HUDEP-2 (cell line): Measurements from ENCODE around the gene ANKRD28.

Source experiments
- DNase-seq, 76 experiments: peaks; one replicate each; lab custom pipeline; 2025; ENCODE audit not compliant: unreplicated experiment in 76 of 76; lab: John Stamatoyannopoulos, UW

ANKRD28 gene

DNA sequence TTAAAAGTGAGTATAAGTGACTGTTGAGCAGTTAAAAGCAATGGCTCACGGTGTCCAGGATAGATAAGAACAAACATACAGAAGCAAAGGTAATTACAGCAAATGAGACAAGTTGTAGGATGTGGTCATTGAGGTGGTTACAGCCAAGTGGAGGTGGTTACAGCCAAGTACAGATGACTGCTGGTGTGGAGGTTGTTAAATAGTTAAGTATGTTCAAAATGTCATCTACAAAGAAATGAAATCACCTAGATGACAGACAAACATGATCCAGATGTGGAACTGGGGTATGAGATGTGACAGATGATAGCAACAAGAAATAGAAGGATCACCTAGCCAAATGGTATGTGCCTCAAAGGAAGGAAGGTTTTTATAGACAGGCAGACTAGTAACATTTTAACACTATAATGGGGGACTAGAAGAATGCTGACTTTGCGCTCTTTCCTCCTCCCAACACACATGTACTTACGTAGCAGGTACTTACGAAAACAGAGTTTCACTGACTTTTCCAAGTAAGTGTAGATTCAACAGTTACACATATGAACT is 6.8 kb upstream of the ANKRD28 start:
- no peak for DNase-seq

DNA sequence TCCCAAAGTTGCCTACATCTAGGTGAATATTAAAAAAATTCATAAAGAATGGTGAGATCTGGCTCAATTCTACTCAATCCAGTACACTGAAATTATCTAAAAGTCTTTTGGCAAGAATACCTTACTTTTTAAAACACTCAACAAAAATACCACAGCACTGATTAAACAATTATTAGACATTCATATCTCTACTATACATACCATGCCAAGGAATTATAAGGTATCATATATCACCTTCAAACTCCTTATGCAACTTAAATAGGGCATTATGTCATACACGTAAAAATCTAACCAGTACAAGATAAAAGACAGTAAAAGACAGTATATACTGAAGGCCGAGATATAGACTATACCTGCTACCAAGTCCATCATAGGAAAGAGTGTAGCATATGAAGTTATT is 6.1 kb upstream of the ANKRD28 start:
- no peak for DNase-seq

DNA sequence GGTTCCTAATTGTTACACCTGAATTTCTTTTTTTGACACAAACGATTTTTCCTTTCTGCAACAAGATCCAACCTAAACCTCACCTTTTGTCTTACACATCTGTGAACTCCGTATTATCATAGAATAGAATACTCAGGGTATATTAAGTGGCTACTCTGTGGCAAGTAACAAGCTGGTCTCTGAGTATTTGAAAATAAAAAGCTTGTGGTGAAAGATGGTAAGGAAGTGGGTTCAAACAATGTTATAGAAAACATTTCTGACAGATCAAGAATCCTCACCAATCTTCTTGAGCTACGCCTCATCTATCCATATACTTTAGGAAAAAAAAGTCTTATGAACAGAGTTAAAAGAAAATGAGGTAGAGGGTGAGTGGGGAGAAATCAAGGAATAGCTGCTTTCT is 3.5 kb upstream of the ANKRD28 start:
- no peak for DNase-seq

DNA sequence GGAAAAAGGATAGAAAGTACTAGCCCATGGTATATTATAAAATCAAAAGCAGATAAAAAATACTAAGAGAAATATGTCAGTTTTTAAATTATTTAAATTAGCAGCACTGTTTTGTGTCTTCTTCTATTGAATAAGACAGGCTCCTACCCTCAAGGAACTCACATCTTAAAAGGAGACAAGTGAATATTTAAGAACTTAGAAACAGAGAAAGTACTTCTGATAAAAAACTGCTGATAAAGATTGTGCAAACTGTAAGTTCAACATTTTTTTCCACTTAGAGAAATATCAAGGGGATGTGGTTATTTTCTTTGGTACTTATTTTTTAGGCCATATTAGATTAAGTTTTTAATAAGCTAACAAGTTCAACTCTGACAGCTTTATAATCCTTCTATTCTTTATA is 3.0 kb upstream of the ANKRD28 start:
- DNase-seq = no peak

DNA sequence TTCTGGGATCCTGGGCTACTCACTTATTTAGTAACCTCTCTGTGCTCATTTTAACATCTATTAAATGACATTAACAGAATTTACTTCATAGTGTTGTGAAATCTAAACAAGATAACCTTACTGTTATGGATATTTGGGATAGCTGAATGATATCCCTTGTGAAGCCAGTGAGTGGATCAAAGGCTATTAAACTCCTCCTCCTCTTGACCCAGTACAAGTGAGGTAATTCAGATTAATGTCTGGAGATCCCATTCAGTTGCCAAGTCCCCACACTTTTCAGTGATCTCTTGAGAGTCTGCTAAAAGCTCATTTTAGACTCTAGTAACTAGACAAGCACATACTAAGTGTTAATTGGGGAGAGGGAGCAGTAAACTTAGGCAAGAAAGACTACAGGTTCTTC is 2.5 kb upstream of the ANKRD28 start:
- DNase-seq = no peak

DNA sequence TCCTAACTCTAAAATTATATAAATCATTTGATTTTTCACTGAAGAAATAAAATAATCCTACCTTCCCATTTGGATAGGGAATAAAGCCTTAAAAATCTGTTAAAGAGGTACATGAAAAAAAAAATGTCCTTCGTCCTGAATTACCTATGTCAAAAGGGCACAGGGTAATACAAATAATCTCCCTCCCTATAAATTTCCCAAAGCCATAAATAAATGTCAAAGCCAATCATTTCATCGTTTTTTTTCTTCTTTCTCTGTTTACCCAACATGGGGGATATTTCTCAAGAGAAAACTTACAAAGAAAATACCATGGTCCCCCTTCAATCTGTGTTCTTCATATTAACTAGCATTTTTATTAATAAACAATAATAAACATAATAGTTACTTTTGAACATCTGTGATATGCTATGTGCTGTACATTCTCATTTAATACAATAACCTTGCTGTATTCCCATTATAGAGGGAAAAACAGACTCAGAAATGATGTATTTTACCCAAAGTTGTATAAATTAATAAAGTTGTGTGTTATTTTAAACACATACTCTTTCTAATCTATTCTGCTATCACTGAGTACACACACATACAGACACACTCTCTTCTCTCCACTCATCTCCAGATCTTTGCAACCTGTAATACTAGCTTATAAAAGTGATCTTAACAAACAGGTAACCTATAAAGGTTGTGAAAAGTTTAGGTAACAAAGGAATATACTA is 910 bp upstream of the ANKRD28 start:
- DNase-seq = no peak

DNA sequence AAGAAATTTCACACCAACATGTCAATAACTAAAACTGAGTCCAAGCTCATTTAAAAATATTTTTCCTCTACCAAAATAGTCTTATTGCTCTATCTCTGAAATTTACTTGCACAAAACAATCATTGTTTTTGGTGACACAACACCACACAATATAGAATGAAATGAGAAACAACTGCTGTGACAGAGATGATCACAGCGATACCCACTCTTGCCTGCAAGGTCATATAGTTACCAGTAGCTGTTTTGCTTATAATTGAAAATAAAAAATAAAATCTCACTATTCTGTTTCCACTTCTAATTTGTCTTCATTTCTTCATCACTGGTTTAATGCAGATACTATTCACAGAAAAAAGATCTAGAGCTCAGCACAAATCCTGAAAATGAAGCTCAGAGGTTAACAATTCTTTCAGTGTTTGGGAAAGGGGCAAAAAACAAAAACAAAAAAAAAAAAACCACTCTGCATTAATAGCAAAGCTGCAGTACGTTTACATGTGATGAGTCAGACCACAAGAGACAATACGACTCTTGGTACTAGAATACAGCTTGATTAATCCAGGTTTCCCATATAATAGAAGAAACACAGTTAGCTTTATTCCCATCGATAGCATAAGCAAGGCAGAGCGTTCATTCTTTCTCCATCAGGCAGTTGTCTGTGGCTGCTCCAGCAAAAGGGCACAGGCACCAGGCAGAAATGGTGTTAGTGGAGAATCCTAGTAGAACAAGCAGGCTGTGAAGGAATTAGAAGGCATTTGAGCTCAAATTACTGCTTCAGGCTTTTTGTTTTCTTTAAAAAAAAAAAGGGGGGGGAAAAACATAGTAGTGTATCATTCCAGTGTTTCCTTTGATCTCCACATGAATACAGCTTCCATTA is 773 bp downstream of the ANKRD28 start:
- DNase-seq = peak in 14 of 76 experiments; percentile 1 to 50 (median 18)

DNA sequence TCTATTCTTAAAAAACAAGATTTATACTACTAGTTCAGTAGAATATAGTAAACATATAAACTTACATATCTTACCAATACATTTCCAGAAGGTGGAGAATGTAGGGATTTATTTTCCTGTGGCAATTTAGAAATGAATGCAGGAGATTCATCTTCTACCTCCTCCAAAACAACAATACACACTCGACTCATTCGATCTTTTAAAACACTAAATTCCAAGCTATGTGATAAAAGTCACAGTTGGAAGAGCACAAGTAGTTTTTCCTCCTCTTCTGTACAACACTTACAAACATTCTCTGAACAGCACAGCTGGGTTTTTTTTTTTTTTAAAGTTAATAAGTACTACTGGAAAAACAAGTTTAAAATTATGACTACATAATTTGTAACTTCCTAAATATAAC is 1.4 kb downstream of the ANKRD28 start:
- no peak for DNase-seq

DNA sequence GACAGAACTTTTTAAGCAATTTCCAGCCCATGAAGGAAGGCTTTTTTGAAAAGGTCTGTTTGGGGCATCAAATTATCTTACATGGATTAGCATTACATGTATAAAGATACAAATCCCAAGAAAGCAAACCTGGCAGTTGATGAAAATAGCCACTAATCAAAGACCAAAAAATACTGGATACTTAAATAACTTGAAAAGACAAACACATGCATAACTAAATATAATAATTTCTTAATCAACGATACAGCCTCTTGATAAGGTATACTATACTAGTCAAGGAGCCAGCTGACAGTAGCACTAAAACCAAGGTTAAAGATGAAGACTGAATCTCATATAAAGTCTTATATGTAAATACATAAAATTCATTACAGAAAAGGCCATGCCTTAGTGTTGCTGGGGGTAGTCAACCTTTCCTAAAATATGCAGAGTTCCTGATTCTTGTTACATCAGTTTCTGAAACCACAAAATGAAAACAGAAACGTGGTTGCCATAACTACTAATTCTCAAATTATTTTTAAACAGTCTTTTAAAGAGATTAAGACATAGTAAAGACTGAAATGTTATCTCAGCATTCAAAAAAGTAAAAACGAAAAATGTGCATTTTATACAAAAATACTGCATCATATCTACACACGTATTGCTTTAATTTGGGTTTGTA is 2.0 kb downstream of the ANKRD28 start:
- DNase-seq = peak in 2 of 76 experiments; percentile 11 to 20

DNA sequence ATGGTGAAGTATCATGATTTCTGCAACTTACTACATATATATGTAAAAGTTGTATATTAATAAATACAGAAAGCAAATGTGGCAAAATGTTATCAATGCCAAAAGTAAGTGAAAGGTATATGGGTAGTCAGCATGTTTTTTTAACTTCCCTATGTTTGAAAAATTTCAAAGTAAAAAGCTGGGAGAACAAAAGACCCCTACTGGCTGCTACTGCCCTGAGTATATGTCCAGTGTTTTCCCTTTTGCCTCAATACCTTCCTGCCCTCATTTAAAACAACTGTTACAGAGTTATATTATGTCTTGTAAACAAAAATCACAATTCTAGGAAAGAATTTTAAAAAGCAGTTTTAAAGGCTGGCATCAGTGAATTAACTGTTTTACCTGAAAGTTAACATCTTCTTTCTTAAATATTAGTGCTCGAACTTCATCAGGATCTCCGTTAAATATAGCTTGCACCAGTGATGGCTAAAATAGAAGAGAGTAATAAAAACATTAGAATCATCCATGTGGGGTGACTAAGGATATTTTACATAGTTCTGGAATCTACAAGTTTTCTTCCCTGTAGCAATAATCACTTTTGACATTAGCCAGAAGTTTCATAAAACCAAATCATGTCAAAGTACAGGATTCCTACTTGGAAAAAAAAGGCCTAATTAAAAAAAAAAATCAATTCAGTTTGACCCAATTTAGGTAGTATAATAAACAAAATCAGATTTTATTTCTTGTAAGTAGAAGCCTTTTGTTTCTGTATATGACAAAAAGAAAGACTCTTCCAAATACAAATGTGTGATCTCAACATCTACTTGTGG is 2.7 kb downstream of the ANKRD28 start:
- no peak for DNase-seq

DNA sequence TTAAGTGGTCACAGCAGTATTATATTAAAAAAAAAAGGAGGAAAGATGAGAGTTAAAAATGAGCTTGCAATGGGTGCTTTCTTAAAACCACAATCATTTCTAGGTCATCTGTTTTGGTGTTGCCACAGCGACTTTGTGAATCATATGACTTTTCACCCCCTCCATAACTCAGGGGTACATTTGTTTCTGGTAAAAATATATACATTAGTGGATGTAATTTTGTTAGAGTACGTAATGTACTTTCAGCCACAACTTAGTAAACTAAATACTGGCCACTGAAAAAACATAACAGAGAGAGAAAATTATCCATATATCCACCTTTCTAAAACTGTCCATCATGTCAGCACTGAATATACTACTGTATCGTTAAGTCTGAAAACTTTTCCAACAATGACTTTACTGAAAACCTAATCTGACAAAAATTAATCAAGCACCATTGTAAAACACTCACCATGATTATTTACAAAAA is 3.4 kb downstream of the ANKRD28 start:
- DNase-seq = peak in 1 of 76 experiments; percentile 11

DNA sequence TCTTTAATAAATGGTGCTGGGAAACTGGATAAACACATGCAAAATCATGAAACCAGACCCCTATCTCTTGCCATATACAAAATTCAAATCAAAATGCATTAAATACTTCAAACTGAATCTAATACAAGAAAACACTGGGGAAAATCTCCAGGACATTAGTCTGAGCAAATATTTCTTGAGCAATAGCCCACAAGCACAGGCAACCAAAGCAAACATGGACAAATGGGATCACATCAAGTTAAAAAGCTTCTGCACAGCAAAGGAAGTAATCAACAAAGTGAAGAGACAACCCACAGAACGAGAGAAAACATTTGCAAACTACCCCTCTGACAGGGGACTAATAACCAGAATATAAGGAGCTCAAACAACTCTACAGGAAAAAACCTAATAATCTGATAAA is 6.3 kb downstream of the ANKRD28 start:
- no peak for DNase-seq

DNA sequence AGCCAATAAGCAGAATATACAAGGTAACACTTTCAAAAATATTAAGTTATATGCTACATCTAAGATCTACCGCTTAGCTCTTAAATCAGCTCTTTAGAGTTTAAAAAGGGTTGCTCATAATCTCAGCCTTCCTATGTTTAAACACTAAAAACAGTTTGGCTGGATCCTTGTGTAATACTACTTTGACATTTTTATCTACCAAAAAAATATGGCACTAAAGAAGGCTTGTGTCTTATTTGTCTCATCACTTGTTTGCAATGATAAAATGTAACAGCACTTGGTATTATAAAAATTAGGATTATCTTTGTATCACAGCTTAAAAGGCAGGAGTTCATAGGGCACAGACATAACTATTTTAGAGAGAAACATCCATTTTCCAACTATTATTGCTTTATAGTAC is 9.8 kb downstream of the ANKRD28 start:
- no peak for DNase-seq

DNA sequence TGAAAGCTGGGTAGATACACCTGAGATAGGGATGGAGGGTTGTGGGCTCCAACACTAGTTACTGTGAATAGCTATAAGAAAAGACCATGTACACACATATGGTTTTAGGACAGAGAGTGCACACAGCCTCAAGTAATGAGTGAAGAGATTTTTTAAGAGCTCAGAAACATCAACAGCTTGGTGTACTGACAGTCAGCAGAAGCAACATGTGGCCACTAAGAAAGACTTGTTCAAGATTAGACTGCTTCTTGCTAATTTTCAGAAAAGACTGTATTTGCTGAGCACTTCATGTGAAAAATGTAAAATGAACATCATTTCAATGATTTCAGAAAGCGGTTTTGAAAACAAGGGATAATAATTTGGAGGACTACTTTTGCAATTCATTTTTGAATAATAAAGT is 10.3 kb downstream of the ANKRD28 start:
- DNase-seq = no peak

DNA sequence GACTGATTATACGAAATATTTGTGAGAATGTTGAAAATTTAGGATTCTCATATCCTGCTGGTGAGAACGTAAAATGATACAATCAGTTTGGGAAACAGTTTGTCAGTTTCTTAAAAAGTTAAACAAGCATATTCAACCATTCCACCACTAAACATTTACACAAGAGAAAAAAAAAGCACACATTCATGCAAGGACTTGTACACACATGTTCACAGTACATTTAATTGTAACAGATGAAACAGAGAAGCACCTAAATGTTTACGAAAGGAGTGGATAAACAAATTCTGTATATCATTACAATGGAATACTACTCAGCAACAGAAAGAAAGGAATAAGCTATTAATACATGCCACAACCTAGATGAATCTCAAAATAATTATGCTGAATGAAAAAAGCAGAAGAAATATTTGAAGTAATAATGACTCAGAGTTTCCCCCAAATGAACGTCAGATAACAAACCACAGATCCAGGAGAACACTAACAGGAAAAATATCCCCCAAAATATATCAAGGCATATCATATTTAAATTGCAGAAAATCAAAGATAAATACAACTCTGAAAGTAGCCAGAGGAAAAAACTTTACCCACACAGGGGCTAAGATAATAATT is 14.3 kb downstream of the ANKRD28 start:
- peak in 2 of 76 experiments; percentile 3 to 4 for DNase-seq

DNA sequence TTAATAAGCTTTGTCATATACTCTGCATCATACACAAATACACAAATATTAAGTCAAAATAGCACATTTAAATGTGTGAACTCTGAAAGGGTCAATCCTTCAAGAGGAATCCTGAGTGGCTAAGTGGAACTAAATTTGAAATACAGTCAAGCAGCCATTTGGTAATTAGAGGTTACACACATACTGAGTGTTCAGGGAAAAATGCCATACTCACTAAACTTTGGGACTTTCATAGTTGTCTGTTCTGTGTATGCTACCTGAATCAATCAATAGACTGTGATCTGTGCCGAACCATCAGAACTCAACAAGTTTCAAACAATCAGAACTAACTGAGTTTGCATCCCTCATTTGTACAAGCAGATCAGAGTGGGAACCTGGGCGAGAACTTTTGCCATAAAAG is 15.3 kb downstream of the ANKRD28 start:
- DNase-seq = no peak

DNA sequence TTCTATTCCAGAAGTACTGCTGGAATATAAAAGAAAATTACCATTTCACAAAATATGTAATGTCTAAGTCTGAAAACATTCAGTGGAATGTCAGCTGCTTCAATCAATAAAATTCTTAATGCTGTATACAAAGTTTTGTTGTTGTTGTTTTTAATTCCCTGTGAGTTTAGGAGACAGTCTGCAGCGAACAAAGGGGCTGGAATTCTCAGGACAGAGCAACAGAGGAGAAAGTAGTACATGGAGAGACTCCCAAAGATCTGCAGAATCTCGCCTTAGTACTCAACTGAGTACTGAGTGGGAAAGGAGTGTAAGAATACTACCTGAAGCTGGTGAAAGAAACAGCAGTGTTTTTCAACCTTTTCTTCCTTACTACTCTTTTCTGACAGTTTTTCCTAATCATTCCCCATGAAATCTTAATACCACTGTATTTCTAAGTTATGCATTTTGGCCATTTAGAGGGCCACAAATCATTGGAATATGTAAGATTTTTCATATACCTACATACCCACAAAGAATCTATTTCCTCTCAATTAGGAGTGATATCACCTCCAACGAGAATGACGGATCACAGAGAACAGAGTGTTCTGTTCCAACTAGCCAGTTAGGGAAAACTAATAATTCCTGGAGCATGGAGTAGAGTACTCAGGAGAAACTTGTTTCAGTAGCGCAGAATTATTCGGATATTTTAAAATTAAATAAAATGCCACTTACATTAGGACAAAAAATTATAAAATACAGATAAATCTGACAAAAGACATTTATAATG is 16.0 kb downstream of the ANKRD28 start:
- DNase-seq = no peak

DNA sequence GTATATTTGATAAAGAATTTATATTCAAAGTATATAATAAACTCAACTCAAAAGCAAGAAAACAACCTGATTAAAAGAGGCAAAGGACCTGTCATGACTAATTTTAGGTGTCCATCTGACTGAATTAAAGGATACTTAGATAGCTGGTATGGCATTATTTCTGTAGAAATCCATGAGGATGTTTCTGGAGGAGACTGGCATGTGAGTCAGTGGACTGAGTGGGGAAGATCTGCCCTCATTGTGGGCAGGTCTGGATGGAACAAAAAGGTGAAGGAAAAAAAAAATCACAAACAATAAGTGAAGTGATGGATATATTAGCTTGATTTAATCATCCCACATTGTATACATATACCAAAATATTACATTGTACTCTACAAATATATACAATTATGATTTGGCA is 16.6 kb downstream of the ANKRD28 start:
- no peak for DNase-seq

DNA sequence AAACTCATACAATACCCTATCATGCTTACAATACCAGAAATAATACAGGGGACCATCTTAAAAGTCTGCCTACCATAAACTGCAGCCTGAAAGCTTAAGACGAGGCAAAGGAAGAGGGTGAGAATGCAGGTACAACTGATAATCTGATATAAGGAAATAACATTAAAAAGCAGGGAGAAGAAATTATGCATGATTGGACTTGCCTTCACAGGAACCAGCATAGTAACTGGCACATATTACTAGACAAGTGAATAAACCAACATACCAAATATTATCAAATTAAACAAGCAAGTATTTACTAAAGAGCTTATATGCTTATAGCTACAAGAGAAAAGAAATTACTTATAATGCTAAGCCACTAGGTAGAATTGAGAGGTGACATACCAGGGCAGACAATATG is 18.7 kb downstream of the ANKRD28 start:
- no peak for DNase-seq
